Duodenal mucosa (tissue), 2 donors: ENCODE measurements around the gene NPHP1.
"Not testable (repeated sequence)": the region's sequence is repeated elsewhere in the genome, so short reads cannot be mapped to it uniquely, and the experiment has no call there.

ENCODE experiments used
- H3K27ac ChIP-seq: one replicate; pipeline ENCODE4 v1.7.0; 2013; ENCODE audit warnings: low read depth, low read length
- H3K27me3 ChIP-seq, 2 donors: one replicate each; pipeline ENCODE4 v1.7.0; 2013; ENCODE audit warnings: low read length in 2 of 2, control low read depth in 1 of 2; ENCODE audit not compliant: insufficient read depth in 2 of 2, control insufficient read depth in 1 of 2
- H3K36me3 ChIP-seq, 2 donors: one replicate each; pipeline ENCODE4 v1.7.0; 2013; ENCODE audit warnings: low read length in 2 of 2, control low read depth in 1 of 2; ENCODE audit not compliant: insufficient read depth in 2 of 2, control insufficient read depth in 1 of 2
- H3K4me1 ChIP-seq, 2 donors: one replicate each; pipeline ENCODE4 v1.7.0; 2013; ENCODE audit warnings: low read length in 2 of 2, control low read depth in 1 of 2; ENCODE audit not compliant: insufficient read depth in 2 of 2, control insufficient read depth in 1 of 2
- H3K4me3 ChIP-seq, 2 donors: one replicate each; pipeline ENCODE4 v1.7.0; 2013; ENCODE audit warnings: low read length in 2 of 2, low read depth in 1 of 2
- H3K9ac ChIP-seq, 2 donors: one replicate each; pipeline ENCODE4 v1.7.0; 2013; ENCODE audit warnings: low read length in 2 of 2, low read depth in 1 of 2
- H3K9me3 ChIP-seq, 2 donors: one replicate each; pipeline ENCODE4 v1.7.0; 2013; ENCODE audit warnings: low read length in 2 of 2, control low read depth in 1 of 2; ENCODE audit not compliant: control insufficient read depth in 1 of 2

The NPHP1 gene

DNA sequence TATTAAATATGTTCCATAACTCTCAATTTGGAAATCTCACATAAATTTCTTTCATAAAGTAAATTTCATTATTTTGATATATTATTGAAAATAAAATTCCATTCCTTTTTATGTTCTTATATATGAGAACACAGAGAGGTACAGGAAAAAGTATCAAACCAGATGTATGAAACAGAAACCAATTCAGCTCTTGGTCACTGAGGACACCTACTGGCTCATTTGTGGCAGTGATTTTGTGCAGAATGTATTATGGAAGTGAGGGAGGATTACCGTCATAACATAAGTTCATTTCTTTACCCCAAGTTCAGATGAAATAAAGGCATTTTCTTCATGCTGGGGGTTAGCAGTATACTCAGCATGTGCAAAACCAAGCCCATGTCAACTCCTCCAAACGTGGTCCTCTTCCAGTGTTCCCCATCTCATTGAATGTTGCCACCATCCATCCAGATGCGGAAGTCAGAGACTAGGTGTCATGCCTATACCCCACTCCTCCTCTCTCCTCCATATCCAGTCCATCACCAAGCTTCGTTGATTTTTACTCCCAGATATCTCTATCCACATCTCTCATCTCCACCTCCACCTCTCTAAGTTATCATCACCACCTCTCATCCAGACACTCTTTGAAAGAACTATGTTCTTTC, 47.5 kb downstream of the NPHP1 start:
- H3K9me3 ChIP-seq: no peaks in the 10 kb centered on the region
- no peak overlapping the region for H3K4me3 ChIP-seq
- H3K36me3 ChIP-seq: no peaks in the 10 kb centered on the region
- no peaks in the 10 kb centered on the region for H3K4me1 ChIP-seq
- no peak overlapping the region for H3K9ac ChIP-seq
- no peak overlapping the region for H3K27ac ChIP-seq
- no peaks in the 10 kb centered on the region for H3K27me3 ChIP-seq

DNA sequence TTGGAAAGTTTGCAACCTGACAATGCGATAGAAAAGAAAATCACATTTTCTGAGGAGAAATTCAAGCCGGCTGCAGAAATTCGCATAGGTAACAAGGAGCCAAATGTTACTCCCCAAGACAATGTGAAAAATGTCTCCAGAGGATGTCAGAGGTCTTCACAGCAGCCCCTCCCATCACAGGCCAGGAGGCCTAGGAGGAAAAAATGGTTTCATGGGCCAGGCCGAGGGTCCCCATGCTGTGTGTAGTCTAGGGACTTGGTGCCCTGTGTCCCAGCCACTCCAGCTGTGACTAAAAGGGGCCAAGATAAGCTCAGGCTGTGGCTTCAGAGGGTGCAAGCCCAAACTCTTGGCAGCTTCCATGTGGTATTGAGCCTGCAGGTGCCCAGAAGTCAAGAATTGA, 50.0 kb downstream of the NPHP1 start:
- H3K36me3 ChIP-seq, H3K4me3 ChIP-seq, H3K27me3 ChIP-seq, H3K9ac ChIP-seq, H3K4me1 ChIP-seq, H3K27ac ChIP-seq, H3K9me3 ChIP-seq: not testable (repeated sequence)

DNA sequence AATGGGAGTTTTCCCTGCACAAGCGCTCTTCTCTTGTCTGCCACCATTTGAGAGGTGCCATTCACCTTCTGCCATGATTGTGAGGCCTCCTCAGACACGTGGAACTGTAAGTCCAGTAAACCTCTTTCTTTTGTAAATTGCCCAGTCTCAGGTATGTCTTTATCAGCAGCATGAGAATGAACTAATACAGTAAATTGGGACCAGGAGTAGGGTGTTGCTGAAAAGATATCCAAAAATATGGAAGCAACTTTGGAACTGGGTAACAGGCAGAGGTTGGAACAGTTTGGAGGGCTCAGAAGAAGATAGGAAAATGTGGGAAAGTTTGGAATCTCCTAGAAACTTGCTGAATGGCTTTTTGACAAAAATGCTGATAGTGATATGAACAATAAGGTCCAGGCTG, 50.6 kb downstream of the NPHP1 start:
- not testable (repeated sequence) for H3K36me3 ChIP-seq, H3K4me1 ChIP-seq, H3K27ac ChIP-seq, H3K4me3 ChIP-seq, H3K27me3 ChIP-seq, H3K9ac ChIP-seq, H3K9me3 ChIP-seq

DNA sequence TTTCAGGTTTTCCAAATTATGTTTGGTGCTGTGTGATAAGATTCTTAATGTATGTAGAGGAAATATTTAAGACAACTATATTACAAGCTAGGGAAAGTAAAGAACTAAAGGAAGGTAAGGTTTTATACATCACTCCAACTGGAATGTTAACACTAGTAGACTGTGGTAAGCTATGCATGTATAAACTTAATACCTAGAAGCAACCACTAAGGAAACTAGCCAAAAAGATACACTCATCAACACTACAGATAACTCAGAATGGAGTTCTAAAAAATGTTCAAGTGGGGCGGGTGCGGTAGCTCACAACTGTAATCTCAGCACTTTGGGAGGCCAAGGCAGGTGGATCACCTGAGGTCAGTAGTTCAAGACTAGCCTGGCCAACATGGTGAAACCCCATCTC, 51.4 kb downstream of the NPHP1 start:
- Histone ChIP-seq H3K4me1 (no peaks in the 10 kb centered on the region), H3K27me3 (no peaks in the 10 kb centered on the region), H3K36me3 (no peaks in the 10 kb centered on the region), H3K4me3 (no peak overlapping the region), H3K27ac (no peak overlapping the region), H3K9ac (no peak overlapping the region), H3K9me3 (no peaks in the 10 kb centered on the region)

DNA sequence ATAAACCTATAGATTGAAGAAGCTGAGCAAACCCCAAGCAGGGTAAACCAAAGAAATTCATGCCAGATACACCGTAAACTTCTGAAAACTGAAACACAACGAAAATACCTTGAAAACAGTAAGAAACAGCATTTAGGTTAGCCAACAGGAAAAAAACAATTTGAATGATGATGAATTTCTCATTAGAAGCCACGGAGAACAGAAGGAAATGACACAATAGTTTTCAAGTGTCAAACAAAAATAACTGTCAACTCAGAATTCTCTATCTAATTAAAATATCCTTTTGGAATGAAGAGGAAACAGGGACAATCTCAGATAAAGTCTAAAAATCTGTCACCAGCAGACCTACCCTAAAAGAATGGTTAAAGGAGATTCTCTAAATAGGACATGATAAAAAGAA, 51.9 kb downstream of the NPHP1 start:
- H3K36me3 ChIP-seq: no peaks in the 10 kb centered on the region

DNA sequence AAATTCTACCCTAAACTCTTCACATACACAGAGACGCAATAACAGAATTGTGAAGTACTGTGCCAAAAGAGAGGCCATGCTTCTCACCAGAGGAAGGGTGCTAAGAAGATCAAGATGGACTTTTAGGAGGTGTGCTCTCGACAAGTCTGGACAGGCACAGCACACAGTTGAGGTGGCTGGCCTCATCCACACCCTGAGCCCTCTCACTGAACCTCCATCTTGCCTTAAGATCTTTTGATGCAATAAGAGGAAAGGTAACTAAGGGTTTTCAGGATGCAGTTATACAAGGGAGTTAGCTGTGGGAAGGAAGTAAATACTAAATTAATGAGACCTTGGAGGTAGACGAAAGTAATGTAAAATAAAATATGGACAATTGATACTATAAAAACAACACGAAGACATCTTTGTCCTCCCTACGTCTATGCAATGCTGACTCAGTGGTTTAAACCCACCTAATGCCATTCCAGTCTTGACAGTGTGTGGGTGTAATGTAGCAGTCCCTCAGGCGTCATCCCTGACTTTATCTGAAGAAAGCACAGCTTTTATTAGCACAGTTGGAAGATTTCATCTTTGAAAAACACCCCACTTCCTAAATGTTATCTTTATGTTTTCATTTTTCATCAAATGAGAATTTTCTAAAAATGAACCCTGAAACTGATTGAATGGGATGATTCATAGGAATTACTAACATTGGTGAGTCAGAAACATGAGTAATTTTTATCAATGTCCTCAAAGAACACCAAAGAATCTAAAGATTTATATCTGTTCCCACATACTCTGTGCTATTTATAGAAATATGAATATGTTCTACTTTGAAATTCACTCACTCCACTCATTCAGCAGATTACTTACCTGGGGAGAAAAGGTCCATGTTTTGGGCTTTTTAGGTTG, 55.2 kb downstream of the NPHP1 start:
- Histone ChIP-seq H3K9me3 (no peaks in the 10 kb centered on the region), H3K4me1 (no peaks in the 10 kb centered on the region), H3K9ac (no peak overlapping the region), H3K27me3 (no peaks in the 10 kb centered on the region), H3K4me3 (no peak overlapping the region), H3K36me3 (no peaks in the 10 kb centered on the region), H3K27ac (no peak overlapping the region)

More for the DNA sequence above, 51.9 kb downstream of the NPHP1 start:
- H3K9ac ChIP-seq: no peak overlapping the region
- no peak overlapping the region for H3K27ac ChIP-seq
- H3K9me3 ChIP-seq: no peaks in the 10 kb centered on the region
- no peak overlapping the region for H3K4me3 ChIP-seq
- H3K4me1 ChIP-seq: no peaks in the 10 kb centered on the region
- no peaks in the 10 kb centered on the region for H3K27me3 ChIP-seq

DNA sequence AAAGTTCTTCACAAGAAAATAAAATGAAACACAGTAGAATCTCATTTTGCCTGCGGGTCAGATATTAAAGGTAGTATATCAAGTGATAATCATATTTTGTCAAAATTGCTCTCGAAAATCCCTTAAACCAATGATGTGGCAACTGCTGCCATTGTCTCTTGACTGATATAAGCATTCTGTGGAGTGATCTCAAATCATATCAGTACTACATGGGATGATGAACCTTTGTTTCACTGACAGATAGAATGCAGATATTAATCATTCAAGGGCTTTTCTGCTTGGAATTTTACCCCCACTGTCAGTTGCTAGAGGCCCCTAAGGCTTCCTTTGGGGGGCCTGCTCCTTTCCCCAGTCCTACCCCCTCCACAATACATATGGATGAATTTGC, 57.9 kb downstream of the NPHP1 start:
- no peak overlapping the region for H3K4me3 ChIP-seq
- H3K9ac ChIP-seq: no peak overlapping the region
- H3K27ac ChIP-seq: no peak overlapping the region
- H3K36me3 ChIP-seq: no peaks in the 10 kb centered on the region
- H3K4me1 ChIP-seq: no peaks in the 10 kb centered on the region
- H3K27me3 ChIP-seq: no peaks in the 10 kb centered on the region
- no peaks in the 10 kb centered on the region for H3K9me3 ChIP-seq

DNA sequence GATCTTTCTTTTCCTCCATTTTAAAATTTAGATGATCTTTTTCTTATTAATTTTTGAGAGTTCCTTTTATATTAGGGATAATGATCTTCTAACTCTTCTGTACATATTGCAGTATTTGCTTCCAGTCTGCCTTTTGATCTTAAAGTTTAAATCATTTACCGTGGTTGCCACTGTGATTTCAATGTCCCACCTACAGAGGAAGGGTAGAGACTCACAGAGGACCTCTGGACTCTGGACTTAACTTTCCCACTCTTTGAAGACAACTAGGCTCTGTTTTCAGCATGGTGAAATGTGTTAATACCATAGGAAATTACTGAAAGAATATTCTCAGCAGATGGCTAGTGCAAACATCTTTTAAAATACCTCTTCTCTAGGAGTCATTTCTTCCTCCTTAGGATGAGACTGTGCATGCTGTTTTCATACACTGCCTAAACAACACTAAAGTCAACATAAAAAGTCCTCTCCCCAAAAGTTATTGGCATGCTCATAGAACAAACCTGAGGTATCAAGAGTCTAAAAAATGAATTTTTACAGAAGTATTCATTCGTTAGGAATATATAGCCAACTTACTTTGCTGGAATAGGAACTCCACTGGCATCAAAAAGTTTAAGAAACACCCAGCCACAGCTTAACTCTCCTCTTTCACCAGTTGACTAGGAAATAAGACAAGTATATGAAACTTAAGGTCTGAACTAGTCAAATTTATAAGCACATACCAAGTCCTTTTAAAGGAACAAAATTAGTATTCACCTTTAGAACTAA, 58.4 kb downstream of the NPHP1 start:
- H3K27ac ChIP-seq: no peak overlapping the region
- H3K4me3 ChIP-seq: no peak overlapping the region
- H3K9me3 ChIP-seq: no peaks in the 10 kb centered on the region
- no peaks in the 10 kb centered on the region for H3K4me1 ChIP-seq
- no peaks in the 10 kb centered on the region for H3K27me3 ChIP-seq
- H3K9ac ChIP-seq: no peak overlapping the region
- no peaks in the 10 kb centered on the region for H3K36me3 ChIP-seq

DNA sequence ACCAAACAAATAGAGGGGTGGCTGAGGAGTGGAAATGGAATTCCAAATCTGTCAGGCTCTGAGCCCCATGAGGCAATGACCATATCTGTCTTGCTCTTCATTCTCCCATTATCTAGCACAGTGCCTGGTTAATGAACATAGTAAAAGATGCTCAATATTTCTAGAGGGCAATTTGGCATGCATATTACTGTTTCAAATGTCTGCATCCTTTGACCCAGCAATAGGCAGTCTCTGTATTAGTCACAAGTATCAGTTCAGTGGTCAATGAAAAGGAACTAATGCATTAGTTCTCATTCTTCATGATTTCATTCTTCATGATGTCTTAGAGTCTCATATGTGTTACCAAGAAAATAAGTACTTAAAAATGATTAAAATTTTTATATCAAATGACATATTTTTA, 60.8 kb downstream of the NPHP1 start:
- H3K9ac ChIP-seq: no peak overlapping the region
- no peak overlapping the region for H3K4me3 ChIP-seq
- H3K4me1 ChIP-seq: no peaks in the 10 kb centered on the region
- no peaks in the 10 kb centered on the region for H3K27me3 ChIP-seq
- H3K9me3 ChIP-seq: no peaks in the 10 kb centered on the region
- no peaks in the 10 kb centered on the region for H3K36me3 ChIP-seq
- no peak overlapping the region for H3K27ac ChIP-seq

DNA sequence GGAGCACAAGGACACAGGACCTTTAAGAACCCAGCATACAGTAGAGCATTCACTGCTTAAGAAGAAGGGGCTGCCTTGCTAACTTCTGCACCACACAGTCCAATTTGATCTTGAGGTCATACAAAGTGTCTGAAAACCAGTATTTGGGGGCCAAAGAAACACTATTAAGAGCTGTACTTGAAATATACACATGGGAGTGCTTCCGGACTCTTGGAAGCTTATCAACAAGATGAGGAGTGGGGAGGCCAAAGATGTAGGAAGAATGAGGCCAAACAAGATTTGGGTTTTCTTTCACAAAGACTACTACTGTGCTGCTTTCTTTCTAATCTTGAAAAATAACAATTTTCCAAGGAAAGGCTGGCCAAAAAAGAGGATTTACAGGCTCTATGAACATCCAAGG, 64.4 kb downstream of the NPHP1 start:
- no peaks in the 10 kb centered on the region for H3K36me3 ChIP-seq
- no peak overlapping the region for H3K4me3 ChIP-seq
- H3K27me3 ChIP-seq: no peaks in the 10 kb centered on the region
- H3K9ac ChIP-seq: no peak overlapping the region
- H3K4me1 ChIP-seq: no peaks in the 10 kb centered on the region
- no peak overlapping the region for H3K27ac ChIP-seq
- no peaks in the 10 kb centered on the region for H3K9me3 ChIP-seq
